ENCODE data around the gene EPHB1.

Gene EPHB1

GRCh38 chr3:134916276-134916961 lies 121.4 kb downstream of the EPHB1 start:
- no peak for DNase-seq

DNA sequence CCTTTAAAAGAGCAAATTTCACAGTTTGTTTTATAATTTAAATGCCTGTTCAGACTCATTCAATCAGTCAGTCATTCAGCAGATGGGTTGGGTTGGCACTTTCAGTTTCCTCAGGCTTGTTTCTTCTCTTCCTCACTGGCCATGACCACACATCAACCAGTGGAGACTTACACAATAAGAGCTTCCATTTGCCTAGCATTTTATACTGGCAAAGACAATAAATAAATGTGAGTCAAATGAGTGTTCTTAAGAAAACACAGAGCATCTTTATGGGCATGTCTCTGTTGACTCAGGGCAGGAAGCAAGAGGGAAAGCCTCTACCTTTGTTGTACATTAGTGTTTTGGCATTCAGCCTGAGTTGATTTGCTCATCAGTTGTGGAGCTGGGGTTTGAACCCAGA lies 122.6 kb downstream of the EPHB1 start:
- no peak for DNase-seq

DNA sequence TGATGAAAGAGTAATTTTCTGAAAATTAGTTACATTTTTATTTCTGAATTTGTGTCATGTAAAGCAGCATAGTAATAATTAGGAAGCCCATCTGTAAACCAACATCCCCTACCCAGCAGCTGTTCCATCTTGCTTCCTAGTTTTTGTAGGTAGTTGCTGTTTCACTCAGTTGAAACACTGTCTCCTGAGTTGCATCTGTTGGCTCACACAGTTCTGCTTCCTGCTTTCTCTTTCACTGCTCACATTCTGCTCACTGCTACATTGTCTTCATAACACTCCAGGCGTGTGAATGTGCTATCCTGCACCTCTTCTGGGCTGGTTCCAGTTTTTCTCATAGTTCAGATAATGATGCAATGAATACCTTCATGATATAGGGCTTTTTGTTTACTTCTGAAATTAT lies 123.4 kb downstream of the EPHB1 start:
- no peak for DNase-seq

DNA sequence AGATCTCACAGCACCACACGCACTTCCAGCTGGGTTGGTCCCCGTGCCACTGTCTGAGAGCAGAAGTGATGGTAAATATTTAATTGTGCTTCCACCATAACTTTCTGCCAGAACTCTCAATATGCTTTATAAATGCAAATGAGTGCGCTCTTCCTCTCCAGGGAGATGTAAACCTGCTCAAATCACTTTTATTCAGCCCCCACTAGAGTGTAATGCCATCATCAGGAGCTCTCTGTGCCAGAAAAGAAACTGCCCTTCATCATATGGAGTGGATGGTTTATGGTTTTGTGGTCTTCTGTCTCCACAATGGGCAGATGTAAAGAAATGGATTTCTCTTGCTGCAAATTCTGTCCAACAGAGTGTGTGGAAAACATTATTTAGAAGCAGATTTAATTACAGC lies 127.0 kb downstream of the EPHB1 start:
- no peak for DNase-seq

DNA sequence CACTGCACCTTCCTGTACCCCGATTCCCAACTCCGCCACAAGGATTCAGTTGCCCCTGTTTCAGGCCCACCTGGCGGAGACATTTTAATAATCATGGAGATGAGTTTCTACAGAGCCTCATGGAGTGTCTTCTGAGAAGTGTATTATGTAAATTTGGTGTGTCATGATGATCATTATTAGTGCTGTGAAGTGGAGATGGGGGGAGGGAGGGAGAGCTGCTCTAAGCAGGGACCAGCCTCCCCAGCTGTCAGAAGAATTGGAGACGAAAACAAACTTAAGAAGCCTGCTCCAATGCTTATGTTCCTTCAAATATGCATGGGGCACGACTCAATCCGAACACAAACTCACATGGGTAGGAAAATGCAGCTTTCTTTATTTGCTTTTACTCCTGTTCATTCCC lies 127.8 kb downstream of the EPHB1 start:
- no peak for DNase-seq

- no peak for DNase-seq
Observed at GRCh38 chr3:134923286-134923685, 128.2 kb downstream of the EPHB1 start.

GRCh38 chr3:134927599-134927998 lies 132.5 kb downstream of the EPHB1 start:
- no peak for DNase-seq

- no peak for DNase-seq
Observed at GRCh38 chr3:134928392-134928791, 133.3 kb downstream of the EPHB1 start.

GRCh38 chr3:134928819-134929218 lies 133.8 kb downstream of the EPHB1 start:
- no peak for DNase-seq

- no peak for DNase-seq
Observed at GRCh38 chr3:134929976-134930375, 134.9 kb downstream of the EPHB1 start.

- no peak for DNase-seq
Observed at GRCh38 chr3:134931045-134931785, 136.2 kb downstream of the EPHB1 start.

DNA sequence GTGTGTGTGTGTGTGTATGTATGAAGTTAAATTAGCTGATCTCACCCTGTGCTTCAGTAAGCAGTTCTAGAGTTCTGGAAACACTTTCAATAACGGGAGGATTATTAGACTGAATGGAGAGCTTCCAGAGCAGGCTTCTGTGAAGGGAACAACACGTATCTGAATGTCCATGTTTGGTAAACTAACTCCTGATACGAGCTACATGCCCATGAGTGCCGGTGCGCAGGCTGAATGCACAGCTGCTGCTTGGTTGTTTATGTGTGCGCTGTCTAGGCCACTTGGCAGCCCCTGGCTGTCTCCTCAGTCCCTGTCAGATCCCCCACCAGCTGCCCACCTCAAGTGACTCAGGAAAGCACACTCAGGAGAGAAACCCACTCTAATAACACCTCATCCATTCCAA lies 137.0 kb downstream of the EPHB1 start:
- no peak for DNase-seq

DNA sequence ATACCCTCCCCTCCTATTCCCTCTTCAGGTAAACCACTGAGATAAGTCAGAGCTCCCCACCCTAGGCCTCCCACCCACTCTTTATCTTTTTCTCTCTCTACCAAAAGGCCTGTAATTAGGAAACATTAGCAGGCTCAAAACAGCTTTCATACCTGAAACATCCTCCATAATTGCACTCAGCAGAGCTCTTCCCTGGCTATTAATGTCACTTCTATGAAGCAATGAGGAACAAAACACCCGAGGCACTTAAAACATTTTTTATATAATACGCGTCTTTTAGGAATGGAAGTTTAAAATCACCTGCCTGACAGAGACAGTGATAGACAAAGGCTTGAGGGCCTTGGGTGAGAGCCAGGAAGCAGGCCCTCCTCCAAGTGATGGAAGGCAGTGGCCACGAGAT lies 138.9 kb downstream of the EPHB1 start:
- no peak for DNase-seq

- no peak for DNase-seq
Observed at GRCh38 chr3:134934933-134935332, 139.9 kb downstream of the EPHB1 start.

DNA sequence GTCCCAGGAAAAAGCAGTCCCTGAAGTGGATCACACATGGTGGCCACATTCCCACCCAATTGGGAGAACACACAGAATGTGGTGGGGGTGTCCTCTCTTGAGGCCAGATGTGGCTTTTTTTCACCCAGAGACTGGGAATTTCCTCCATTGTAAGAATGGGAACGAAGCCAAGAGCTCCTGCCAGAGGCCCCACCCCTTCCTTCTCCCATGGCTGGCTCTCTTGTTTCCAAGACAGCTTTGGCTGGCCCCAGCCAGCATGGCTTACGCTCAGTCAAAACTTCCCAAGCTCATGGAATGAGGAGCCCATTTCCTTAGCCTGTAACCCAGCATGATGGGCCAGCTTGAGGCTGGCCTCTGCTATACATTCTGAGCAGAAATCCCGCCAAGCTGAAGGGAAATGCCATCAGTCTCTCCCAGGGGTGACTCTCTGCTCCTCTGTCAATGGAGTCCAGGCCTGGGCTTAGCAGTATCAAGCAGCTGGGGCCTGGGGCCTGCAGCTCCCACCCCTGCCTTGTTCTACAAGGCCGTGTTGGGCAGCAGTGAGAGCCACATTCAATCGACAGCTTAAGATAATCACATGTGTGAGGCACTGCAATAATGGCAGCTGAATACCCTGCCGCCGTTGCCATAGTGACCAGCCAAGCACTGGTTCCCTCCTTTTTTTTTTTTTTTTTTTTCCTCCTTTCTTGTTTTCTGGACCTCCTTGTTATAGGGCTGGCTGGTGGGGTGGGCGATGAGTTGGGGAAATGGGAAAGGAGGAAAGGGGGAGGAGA lies 142.4 kb downstream of the EPHB1 start:
- no peak for DNase-seq

- DNase-seq: no peak
Observed at GRCh38 chr3:134938029-134938525, 143.0 kb downstream of the EPHB1 start.

DNA sequence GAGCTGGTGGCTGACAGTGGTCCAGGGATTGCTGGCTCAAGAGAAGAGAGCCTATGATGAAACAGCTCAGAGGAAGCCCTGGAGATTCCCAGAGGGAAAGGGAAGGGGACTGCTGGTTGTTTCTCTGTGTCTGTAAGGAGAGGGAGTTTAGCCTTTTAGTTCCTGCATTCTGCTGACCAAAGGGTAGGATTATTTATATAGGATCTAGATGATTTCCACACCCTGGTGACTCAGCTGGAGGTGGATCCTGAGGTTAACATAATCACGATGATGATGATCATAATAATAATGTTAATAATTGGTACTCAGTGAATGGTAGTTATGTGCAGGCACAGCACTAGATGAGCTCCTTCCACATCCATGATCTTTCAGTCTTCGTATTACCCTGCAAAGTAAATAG lies 144.9 kb downstream of the EPHB1 start:
- no peak for DNase-seq

DNA sequence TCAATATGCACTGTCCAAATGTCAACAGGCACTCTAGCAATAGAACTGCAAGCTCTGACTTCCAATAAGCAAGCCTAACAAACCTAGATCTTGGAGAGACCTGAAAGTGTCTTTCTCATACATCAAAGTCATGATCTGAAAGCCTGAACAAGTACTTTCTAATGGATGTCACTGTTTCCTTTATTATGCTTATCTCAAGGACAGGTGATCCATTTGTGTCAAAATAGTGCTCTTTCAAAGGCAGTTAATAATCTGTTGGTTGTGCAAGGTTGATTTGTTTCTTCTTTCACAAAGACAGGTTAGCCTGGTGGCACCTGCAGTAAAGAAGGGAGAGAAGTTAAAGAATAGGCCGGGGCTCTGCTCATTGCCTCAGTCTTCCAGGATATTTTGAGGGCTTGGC lies 146.8 kb downstream of the EPHB1 start:
- DNase-seq: no peak

GRCh38 chr3:134944429-134944828 lies 149.4 kb downstream of the EPHB1 start:
- no peak for DNase-seq

DNA sequence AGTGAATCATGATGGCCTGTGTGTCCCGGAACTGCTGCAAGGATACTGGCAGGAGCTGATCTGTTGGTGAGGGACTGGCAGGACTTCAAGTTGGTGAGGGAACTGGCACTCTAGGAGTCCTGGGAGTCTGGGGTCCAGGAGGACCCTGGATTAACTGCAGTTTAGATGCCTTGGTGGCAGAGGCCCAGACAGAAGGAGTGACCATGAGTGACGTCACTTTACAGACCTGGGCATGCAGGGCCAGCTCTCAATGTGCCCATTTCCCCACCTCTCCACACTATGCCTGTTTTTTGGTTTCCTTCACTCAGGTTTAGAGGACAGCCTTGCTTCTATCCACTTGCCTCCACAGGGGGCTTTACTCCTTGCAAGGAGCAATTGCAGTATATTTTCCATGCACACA lies 154.1 kb downstream of the EPHB1 start:
- DNase-seq: no peak

DNA sequence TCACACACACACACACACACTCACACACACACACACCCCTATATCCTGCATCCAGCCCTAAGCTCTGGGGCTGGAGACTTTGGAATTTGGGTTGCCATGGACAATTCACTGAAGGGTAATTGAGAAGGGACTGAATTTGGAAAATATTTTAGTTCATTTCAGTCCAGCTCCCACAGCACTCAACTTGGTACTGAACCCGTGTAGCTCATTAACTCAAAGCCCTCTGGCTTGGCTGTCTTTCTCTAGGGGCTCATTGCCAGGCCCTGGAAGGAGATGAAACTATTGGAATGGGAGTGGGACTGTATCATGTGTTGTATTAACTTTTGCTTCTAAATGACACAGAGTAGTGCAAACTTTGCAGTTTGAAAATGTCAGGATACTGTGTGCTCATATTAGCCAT lies 157.3 kb downstream of the EPHB1 start:
- DNase-seq: no peak

DNA sequence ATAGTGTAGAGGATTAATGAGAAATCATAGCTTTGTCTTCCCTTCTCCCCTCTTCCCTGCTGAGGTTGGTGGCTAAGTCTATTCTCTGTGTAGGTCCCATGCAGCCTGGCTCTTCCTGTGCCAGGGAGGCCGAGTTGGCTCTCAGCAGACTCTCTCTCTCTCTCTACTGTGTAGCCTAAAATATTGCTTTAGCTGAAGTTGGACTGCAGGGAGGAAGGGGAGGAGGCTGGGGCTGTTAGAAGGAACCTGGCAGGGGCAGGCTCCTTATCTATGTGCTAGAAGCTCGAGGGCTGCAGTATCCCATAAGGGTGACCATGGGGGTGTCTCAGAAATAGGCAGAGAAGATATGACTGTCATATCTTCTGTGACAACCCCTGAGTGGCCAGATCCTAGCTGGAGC lies 160.8 kb downstream of the EPHB1 start:
- no peak for DNase-seq

DNA sequence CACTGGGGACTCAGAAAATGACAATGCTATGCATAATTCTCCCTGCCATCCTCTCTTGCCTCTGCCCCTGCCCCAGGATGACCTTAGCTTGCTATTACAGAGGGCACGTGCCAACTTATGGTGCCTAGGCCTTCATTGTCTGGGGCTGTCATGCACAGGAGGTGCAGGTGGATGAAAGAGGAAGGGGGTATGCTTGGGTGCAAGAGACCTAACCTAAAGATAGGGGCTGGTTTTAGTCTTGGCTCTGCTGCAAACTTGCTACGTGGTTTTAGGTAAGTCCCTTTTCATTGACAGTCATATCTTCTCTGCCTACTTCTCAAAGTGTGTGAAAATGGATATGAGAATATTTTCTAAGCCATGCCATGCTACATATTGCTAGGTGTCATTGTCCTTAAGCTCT lies 161.3 kb downstream of the EPHB1 start:
- DNase-seq: no peak

DNA sequence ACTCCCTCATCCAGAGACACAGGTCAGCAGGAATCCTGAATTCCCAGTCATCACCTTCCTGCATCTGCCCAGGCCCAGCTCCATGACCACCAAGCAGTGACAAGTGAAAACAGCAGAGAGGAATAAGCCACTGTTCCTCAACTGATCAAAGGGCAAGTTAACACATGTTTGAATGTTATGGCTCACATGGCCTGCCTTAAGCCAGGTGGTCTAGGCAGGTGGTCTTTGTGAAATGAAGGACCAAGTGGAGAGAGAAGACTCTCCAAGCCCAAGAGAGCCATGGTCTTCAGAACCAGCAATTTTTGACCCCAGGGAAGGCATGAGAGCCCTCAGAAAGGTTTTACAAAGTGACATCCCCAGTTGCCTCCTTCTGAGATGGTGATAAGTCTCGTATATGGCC lies 161.8 kb downstream of the EPHB1 start:
- DNase-seq: no peak

All from CD4-positive, alpha-beta T cell treated with Interleukin-17A for 4 hours (primary cell).